GM18907 (cell line): ENCODE data around the gene UBE2G1.
"Not testable (repeated sequence)": the region's sequence is repeated elsewhere in the genome, so short reads cannot be mapped to it uniquely, and the experiment has no call there.

Source experiments
- ATAC-seq: cut with Tn5 transposase; IDR thresholded peaks from one replicate; pipeline ENCODE4 v1.9.1; 2021; ENCODE audit warnings: mild to moderate bottlenecking, moderate library complexity; ENCODE audit not compliant: unreplicated experiment

The UBE2G1 gene, protein sequence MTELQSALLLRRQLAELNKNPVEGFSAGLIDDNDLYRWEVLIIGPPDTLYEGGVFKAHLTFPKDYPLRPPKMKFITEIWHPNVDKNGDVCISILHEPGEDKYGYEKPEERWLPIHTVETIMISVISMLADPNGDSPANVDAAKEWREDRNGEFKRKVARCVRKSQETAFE

DNA sequence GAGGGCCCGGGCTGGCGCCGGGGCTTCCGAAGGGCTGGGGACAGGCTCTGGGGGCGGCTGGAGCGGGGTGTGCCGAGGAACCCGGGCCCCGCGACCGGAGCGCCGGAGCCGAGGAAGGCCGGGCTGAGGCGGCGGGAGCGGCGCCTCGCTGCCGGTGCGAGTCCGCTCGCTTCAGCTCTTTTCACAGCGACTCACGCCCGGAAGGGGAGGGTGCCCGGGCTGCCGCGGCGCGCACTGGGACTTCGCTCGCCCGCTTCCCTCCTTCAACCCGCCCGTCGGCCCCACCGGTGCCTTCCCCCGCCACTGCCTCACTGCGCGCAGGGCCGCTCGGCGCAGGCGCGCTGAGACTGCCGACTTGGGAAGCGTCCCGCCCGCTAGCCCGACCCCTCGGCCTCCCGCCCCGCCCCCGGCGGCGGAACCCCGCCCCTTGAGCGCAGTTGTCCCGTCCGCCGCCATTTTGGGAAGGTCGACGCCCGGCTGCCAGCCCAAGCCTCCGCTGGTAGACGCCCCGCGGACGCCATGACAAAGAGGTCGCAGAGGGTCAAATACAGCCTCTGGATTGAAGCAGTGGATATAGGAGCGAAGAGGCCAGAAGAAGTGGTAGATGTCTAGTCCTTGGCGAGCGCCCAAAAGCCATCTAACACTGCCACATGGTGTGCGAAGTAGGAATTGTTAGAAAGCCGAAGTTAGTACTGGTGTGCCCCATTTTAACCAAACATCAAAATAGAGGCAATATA, at the start of gene UBE2G1:
Gene UBE2G1 (minus strand): TSS at position 349 of the 737 bp plus-strand sequence. CDS start 359 bp downstream, outside the sequence.
- peak; percentile 72 for ATAC-seq

DNA sequence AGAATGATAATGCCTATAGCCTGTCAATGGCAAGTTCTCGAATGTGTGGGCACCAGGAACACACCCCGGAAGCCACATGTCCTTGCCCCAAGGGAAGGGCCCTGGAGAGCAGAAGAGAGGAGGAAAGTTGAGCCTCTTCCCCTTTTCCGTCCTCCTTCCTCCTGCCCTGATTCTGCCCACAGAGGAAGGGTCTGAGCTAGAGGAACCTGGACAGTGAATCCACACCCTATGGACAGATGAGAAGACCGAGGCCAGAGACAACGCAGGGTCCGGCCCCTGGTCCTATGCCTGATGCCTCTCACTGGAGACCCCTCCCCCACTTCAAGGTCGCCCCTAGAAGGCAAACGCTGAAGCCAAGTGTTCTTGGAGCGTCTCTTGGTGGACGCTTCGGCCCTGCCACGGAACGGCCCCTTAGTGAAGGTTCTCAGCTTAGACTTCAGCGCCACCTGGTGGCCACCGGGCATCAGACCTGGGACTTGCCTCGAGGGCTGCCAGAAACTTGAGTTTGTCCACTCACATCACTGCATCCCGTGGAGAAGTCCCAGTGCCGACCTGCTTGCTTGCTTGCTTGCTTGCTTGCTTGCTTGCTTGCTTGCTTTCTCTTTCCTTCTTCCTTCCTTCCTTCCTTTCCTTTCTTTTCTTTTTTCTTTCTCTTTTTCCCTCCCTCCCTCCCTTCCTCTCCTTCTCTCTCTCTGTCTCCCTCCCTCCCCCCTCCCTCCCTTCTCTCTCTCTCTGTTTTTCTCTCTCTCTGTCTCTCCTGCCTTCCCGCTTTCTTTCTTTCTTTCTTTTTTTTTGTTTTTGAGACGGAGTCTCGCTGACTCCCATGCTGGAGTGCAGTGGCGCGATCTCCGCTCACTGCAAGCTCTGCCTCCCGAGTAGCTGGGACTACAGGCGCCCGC, 46.7 kb upstream of the UBE2G1 start:
- no peak for ATAC-seq

DNA sequence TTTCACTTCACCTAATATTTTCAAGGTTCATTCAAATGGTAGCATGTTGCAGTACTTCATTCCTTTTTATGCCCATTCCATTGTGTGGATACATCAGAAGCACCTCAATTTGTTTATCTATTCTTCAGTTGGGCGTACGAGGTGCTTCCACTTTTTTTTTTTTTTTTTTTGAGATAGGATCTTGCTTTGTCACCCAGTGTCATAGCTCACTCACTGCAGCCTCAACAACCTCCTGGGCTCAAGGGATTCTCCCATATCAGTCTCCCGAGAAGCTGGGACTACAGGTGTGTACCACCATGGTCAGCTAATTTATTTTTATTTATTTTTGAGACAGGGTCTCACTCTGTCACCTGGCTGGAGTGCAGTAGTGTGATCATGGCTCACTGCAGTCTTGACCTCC, 44.7 kb upstream of the UBE2G1 start:
- ATAC-seq: no peak

DNA sequence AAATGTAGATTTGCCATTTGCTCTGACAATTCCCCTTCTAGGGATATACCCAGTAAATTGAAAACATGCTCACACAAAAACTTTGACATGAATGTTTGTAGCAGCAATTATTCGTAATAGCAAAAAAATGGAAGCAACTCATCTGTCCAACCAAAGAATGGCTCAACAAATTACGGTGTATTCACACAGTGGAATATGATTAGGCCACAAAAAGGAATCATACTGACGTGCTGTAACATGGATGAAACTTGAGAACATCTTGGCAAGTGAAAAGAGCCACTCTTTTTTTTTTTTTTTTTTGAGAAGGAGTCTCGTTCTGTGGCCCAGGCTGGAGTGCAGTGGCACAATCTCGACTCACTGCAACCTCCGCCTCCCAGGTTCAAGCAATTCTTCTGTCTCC, 43.2 kb upstream of the UBE2G1 start:
- no peak for ATAC-seq

DNA sequence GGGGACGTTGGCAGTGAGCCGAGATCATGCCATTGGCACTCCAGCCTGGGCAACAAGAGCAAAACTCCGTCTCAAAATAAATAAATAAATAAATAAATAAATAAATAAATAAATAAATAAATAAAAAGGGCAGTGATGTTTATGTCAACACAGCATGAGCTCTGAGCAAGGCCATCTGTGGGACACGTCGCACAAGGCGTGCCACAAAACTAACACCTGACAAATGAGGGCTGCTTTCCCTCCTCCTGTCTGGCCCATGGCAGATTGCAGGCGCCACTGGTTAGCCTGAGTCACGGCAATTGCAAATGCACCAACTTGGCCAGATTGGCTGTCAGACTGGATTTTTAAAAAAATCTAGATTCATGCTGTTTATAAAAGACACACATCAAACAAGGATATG, 41.4 kb upstream of the UBE2G1 start:
- ATAC-seq: no peak

DNA sequence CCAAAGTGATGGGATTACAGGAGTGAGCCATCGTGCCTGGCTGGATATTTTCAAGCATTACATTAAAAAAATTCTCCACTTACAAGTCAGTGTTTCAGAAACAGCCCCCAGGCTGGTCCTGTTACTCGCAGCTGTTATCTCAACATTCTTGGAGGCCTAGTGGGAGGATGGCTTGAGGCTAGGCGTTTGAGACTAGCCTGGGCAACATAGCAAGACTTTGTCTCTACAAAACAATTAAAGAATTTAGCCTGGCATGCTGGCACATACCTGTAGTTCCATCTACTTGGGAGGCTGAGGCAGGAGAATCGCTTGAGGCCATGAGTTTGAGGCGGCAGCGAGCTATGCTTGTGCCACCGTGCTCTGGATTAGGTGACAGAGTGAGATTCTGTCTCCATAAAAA, 40.7 kb upstream of the UBE2G1 start:
- ATAC-seq: no peak

DNA sequence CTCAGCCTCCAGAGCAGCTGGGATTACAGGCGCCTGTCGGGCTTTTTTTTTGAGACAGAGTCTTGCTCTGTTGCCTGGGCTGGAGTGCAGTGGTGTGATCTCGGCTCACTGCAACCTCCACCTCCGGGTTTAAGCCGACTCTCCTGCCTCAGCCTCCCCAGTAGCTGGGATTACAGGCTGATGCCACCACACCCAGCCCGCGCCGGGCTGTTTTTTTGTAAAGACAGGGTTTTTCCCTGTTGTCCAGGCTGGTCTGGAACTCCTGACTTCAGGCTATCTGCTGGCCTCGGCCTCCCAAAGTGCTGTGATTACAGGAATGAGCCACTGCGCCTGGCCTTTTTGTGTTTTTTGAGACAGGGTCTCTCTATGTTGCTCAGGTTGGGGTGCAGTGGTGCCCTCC, 39.9 kb upstream of the UBE2G1 start:
- no peak for ATAC-seq

DNA sequence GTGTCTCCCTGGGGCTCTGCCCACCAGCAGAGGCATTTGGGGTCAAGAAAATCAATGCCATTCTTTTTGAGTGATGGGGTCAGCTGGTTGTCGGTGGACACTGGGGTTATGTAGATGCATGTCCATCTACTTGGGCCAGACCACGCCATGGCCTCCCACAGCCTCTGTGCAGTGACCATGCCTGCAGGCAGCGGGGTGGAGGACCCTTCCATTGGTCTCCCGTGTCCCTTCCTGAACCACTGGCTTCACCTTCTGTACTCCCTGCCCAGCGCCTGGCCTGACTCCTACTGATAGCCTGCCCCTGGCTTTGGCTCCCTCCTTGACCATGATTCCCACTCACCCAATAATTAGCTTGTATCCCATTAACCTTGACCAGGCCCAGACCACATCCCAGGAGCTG, 39.2 kb upstream of the UBE2G1 start:
- no peak for ATAC-seq

DNA sequence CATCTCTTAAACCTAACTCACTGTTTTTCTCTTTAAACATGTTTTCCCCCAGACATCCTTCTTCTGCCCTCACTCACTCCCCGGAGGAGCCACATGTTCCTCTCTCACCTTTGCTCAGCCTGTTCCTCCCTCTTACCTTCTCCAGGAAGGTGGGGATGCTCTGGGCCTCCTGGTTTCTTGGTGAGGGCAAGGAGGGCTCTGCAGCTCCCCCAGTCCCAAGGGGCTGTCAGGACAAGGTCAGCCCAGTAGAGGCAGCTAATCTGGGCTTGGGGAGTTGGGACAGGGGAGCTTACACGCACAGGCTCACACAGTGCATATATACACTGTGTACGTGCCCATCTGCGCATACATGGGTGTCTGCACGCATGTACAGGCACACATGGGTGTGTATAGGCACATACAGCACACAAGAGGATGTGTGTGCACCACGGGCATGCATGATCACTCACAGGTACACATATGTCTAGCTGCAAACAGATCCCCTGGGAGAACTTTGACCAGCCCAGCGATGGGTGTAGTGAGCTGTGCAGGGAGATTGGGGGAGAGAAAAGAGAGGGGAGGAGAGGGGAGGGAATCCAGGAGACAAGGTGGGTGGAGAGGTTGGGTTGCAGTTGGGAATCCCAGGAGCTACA, 38.7 kb upstream of the UBE2G1 start:
- no peak for ATAC-seq

DNA sequence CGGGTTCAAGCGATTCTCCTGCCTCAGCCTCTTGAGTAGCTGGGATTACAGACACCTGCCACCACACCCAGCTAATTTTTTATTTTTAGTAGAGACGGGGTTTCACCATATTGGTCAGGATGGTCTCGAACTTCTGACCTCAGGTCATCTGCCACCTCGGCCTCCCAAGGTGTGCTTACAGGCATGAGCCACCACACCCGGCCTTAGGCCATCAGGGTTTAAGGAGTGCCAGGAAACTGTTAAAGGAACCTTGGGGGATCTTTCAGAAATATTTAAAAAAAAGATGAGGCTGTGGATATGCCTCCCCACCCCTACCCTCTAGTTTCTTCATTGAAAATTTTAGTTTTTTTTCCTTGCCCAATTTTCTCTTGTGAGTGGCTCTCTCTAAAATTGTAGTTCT, 31.4 kb upstream of the UBE2G1 start:
- no peak for ATAC-seq

DNA sequence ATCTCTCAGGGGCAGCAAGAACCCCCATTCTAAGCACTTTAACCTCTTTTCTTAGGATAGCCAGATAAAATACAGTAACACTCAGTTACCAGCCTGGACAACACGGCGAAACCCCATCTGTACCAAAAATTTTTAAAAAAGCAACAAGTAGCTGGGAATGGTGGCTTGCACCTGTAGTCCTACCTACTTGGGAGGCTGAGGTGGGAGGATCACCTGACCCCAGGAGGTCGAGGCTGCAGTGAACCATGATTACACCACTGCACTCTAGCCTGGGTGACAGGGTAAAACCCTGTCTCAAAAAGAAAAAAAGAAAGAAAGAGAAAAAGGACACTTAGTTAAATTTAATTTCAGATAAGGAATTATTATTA, 28.6 kb upstream of the UBE2G1 start:
- no peak for ATAC-seq

DNA sequence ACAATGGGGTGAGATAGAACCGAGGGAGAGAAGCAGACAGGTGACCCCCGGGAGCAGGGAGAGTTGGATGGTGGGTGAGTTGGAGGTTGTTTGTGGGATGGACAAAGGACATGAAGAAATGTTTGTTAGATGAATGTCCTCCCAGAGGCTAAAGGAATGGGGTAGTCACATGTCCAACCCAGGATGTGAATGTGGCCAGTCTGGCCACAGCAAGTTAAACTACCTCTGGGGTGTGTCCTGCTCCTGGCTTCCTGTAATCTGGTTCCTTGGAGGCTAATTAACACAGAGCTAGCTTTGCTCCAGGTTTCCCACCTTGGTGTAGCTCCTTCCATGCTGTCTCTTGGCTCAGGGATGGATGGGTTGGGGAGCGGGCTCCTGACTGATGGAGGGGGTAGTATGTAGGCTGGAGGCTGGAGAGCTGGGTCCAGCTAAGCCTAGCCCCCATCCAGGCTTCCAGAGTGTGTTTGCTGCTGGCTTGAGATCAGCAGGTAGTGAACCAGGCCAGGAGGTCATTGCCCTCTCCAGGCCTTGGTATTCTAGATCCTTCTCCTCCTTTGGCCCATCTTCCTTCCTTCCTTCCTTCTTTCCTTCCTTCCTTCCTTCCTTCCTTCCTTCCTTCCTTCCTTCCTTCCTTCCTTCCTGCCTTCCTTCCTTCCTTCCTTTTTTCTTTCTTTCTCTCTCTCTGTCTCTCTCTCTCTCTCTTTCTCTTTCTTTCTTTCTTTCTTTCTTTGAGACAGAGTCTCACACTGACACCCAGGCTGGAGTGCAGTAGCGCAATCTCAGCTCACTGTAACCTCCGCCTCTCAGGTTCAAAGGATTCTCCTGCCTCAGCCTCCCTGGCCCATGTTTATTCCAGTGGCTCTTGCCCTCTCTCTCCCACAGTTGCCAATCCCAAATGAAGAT, 28.0 kb upstream of the UBE2G1 start:
- ATAC-seq: no peak

DNA sequence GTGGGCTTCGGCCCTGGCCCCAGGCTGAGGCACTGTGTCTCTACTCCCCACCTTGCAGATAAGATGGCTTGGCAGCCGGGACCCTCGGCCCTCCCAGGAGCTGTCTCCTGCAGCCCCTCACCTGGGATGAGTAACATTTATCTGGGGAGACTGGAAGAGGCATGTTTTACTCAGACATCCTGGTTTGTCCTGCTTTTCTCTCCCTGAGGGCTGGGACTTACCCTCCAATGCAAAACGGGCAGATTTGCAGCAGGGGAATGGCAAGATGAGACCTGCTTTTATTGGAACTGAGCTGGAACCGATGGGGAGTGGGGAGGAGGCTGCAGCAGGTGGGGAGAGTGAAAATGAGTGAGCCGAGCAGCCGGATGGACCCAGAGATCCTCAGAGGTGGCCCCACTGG, 27.3 kb upstream of the UBE2G1 start:
- ATAC-seq: no peak

DNA sequence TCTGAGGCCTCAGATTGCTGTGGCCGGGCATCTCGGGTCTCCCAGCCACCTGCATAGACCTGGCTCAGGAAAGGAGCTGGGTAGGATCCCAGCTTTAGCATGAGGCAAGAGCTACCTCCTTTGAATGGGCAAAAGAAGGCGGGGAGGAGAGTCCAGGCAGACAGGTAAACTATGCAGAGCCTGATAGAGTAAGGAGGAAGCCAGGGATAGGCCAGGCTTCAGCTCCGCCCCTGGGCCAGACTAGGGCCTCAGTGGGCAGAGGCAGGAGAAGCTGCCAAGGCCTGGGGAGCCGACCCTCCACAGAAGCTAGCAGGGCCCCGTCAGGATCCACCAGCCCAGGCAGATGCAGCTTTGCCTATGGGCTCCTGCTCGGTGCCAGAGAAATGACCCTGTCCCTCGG, 22.6 kb upstream of the UBE2G1 start:
- ATAC-seq: no peak

DNA sequence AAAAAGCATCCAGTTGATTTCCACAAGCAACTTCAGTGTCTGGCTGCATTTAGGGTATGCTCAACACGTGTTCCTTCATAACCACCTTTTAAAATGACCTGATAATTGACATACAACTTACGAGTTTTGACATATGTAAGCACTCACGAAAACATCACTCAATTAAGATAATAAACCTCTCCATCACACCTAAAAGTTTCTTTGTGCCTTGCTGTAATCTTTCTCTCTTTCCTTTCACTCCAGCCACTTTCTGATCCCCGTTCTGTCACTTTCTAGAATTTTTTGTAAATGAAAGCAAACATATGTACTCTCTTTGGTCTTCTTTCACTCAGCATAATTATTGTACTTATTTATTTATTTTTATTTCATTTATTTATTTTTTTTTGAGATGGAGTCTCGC, 20.7 kb upstream of the UBE2G1 start:
- ATAC-seq: no peak

DNA sequence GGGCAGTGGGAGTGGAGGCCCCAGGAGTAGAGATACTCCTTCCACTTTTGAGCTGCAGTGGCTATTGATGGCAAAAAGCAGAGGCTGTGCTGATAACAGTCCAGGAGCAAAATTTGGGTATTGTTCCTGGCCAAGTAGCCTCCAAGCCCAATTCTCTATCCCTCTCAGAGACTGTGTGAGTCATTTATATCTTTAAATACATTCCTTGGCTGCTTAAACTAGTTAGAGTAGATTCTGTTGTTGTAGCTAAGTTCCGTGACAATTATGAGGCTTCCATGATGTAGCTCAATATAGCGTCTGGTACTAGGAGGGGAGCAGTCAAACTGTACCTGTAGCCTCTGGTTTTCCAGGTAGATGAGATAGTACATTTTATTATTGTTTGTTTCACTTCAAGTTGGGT, 19.9 kb upstream of the UBE2G1 start:
- ATAC-seq: no peak

DNA sequence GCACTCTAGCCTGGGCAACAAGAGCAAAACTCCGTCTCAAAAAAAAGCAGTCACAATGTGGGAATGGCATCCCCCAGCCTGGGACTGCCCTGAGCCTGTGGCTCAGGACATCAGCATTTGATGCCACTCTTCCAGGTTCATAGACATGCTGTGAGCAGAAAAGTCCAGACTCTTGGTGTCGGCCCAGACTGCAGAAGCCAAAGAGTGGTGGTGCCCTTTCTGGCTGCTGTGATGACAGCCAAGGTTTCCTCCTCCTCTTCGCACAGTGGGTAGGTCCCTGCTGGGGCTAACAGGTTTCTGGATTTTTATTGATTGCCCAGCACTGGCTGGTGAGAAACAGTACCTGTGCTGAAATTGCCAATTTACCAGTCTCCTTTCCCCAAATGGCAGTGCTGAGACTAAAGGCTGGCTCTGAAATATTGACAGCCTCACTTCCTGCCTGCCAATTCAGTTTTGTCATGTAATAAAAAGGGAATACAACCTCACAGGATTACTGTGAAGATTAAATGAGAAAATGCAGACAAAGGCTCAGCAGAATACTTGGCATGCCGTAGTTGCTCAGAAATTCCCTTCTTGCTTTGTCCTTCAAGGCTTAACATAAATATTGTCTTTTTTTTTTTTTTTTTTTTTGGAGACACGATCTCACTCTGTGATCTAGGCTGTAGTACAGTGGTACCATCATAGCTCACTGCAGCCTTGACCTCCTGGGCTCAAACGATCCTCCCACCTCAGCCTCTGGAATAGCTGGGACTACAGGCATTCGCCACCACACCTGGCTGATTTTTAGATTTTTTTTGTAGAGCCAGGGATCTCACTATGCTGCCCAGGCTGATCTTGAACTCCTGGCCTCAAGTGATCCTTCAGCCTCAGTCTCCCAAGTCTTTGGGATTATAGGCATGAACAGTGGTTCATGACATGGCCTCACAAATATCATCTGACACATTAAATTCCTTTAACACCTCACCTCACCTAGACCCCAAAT, 15.5 kb upstream of the UBE2G1 start:
- ATAC-seq: no peak

DNA sequence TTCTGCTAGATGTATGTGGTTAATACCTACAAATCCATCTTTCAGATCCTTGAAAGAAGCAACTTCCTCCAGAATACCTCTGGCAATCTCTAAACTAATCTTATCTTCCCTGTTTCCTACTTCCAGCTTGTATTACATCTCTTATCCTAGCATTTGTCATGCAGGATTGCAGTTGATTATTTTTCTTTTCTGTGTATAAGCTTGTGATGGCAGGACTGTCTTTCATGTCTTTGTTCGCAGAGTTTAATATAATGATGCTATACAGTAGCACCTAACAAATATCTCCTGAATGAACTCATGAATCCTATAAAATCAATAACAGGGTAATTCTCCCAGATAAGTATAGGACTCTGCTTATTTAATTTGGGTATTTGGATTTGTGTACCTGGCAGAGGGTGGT, 12.2 kb upstream of the UBE2G1 start:
- ATAC-seq: no peak

DNA sequence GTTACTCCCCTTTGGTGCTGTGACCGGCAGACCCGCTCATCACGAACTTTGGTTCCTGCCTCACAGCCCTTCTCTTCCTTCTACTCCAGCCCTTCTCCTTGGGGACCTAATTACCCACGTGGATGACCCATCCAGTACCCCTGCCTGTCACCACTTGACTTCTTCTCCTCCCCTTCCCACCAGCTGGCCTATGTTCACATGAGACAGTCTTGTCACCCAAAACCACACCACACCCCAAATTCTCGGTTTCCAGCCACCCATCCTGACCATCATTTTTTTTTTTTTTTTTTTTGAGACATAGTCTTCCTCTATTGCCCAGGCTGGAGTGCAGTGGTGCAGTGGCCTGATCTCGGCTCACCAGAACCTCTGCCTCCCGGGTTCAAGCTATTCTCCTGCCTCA, 10.8 kb upstream of the UBE2G1 start:
- not testable (repeated sequence) for ATAC-seq
